ENCODE measurements around the gene ATF3.
"Not testable (repeated sequence)": the region's sequence is repeated elsewhere in the genome, so short reads cannot be mapped to it uniquely, and the experiment has no call there.

The ATF3 gene

GRCh38 chr1:212651977-212652376 is 43.4 kb downstream of the ATF3 start:
- no peak for DNase-seq (ENCODE audit: low spot score)

GRCh38 chr1:212652609-212653008 is 44.0 kb downstream of the ATF3 start:
- DNase-seq (ENCODE audit: low spot score): no peak

- no peak for DNase-seq (ENCODE audit: low spot score)
These were observed 47.3 kb downstream of the ATF3 start for GRCh38 chr1:212655668-212656440.

GRCh38 chr1:212656730-212657129 is 48.2 kb downstream of the ATF3 start:
- no peak for DNase-seq (ENCODE audit: low spot score)

GRCh38 chr1:212658250-212658649 is 49.7 kb downstream of the ATF3 start:
- DNase-seq (ENCODE audit: low spot score): not testable (repeated sequence)

- no peak for DNase-seq (ENCODE audit: low spot score)
These were observed 56.0 kb downstream of the ATF3 start for GRCh38 chr1:212664409-212665199.

GRCh38 chr1:212665241-212666115 is 56.9 kb downstream of the ATF3 start:
- DNase-seq (ENCODE audit: low spot score): peak; percentile 76

GRCh38 chr1:212666116-212666775 is 57.7 kb downstream of the ATF3 start:
- no peak for DNase-seq (ENCODE audit: low spot score)

GRCh38 chr1:212667223-212668139 is 58.9 kb downstream of the ATF3 start:
- DNase-seq (ENCODE audit: low spot score): peak; percentile 34

- no peak for DNase-seq (ENCODE audit: low spot score)
These were observed 59.9 kb downstream of the ATF3 start for GRCh38 chr1:212668477-212668876.

- no peak for DNase-seq (ENCODE audit: low spot score)
These were observed 60.5 kb downstream of the ATF3 start for GRCh38 chr1:212669102-212669501.

- DNase-seq (ENCODE audit: low spot score): no peak
These were observed 61.0 kb downstream of the ATF3 start for GRCh38 chr1:212669600-212669999.

- DNase-seq (ENCODE audit: low spot score): no peak
These were observed 61.7 kb downstream of the ATF3 start for GRCh38 chr1:212670301-212670700.
